Dedifferentiated amniotic fluid mesenchymal stem cell (primary cell): Measurements from ENCODE around the gene KIAA1671.
"Not testable (repeated sequence)": the region's sequence is repeated elsewhere in the genome, so short reads cannot be mapped to it uniquely, and the experiment has no call there.

Source experiments
- DNase-seq: peaks from one replicate; pipeline ENCODE4 v3.0.0-alpha.2; 2016; ENCODE audit errors: extremely low spot score

KIAA1671 gene

GRCh38 chr22:25200967-25201366, 248.5 kb downstream of the KIAA1671 start:
- DNase-seq = no peak

GRCh38 chr22:25201557-25202273, 249.2 kb downstream of the KIAA1671 start:
- no peak for DNase-seq

GRCh38 chr22:25202290-25202921, 249.9 kb downstream of the KIAA1671 start:
- peak; percentile 50 for DNase-seq

GRCh38 chr22:25203082-25203481, 250.6 kb downstream of the KIAA1671 start:
- DNase-seq = no peak

- not testable (repeated sequence) for DNase-seq
These were observed 252.0 kb downstream of the KIAA1671 start for GRCh38 chr22:25204547-25204946.

DNA sequence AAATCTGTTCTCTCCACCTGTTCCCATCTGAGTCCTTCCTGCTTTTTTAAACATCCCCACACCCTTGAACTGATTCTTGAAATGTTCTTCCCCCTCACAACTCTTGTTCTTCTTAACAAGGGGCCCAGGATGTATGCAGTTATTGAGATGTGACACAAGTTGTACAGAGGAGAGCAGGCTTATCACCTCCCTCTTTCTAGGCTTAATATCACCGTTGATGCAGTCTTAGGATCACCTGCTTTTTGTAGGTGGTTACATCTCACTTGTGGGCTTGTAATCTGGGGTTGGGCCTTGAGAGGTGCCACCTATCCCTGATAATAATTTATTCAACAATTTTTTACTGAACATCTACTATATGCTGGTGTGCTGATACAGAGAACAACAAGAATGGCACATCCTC, 253.3 kb downstream of the KIAA1671 start:
- DNase-seq = no peak

DNA sequence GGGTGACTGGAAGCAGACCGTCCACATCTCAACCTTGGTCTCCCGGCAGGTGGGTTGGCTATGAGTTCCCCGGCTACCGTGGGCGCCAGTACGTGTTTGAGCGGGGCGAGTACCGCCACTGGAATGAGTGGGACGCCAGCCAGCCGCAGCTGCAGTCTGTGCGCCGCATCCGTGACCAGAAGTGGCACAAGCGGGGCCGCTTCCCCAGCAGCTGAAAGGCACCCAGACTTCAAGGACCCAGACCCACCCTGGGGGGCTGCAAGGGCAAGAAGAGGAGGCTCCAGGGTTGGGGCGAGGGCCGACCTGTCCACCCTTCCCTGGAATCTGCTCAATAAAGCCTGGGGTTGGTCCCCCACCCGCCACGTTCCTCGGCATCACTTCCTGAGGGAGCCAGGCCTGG, 254.5 kb downstream of the KIAA1671 start:
- no peak for DNase-seq

DNA sequence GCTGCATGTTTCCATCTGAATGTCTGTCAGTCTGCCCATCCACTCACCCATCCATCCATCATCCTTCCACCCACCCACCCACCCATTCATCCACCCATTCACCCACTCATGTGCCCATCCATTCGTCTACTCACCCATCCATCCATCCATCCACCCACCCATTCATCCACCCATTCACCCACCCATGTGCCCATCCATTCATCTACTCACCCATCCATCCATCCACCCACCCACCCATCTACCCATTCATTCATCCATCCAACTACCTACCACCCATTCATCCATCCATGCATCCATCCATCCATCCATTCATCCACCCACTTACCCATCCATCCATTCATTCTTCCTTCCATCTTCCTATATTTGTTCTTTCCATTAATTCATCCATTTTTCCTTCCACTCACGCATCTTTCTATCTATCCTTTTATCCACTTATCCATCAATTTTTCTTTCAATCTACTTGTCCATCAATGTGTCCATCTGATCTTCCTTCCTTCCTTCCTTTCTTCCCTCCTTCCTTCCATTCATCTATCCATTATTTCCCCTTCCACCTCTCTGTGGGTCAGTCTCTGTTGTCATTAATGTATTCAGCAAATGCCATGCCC, 255.1 kb downstream of the KIAA1671 start:
- DNase-seq = no peak

- DNase-seq = no peak
These were observed 255.8 kb downstream of the KIAA1671 start for GRCh38 chr22:25208328-25208727.

GRCh38 chr22:25208743-25209505, 256.4 kb downstream of the KIAA1671 start:
- DNase-seq = no peak

- no peak for DNase-seq
These were observed 258.3 kb downstream of the KIAA1671 start for GRCh38 chr22:25210793-25211192.

DNA sequence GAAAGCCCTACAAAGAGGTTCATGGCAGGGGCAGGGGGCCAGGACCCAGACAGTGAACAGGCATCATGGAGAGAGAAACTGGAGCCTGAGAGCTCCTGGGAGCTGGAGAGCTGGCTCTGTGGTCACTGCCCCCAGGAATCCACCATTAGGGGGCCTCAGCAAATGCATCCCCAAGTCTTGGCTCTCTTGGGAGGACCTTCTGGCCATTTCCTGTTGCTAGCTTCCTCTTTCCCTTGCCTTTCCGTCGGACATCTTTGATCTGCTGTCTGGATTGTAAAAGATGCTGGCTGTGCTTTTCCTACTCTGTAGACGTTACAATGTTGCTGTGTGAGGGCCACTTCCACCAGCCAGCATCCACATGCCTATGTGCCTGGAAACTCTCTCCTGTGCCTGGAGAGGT, 259.8 kb downstream of the KIAA1671 start:
- DNase-seq = no peak

- no peak for DNase-seq
These were observed 260.7 kb downstream of the KIAA1671 start for GRCh38 chr22:25213221-25213620.

DNA sequence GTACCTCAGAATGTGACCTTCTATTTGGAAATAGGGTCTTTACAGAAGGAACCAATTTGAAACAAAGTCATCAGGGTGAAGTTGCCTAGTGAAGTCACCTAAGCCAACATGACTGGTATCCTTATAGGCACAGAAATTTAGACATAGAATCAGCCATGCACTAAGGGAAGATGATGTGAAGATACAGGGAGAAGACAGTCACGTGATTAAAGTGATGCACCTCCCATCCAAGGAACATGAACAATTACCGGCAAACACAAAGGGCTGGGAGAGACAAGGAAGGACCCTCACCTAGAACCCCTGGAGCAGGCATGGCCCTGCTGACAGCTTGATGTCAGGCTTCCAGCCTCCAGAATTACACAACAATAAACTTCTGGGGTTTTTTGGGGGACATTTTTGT, 263.7 kb downstream of the KIAA1671 start:
- no peak for DNase-seq

DNA sequence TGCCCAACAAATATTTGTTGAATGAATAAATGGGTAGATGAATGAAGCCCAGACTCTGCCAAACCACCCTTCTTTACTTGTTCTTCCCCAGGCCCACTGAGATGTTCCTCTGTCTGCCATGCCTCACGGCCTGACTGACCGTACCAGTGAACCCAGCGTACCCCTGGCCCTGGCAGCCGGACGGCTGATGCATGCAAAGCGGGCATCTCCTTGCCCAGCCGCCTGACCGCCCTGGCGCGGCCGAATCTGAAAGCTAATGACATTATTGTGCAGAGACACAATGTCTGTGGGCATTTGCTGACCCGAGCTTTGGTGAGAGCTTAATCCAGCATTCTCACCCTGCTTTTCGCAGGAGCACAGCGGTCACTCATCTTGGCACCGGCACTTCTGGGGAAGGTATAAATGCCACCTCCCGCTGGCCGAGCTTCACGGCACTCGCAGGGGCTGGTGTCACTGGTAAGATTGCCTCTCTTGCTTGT, 266.7 kb downstream of the KIAA1671 start, which contains the start of gene CRYBB2:
CRYBB2 (plus strand) TSS at position 429 of the 479 bp plus-strand sequence. CDS start 1,791 bp downstream, outside the sequence.
- no peak for DNase-seq

- DNase-seq = no peak
These were observed 267.5 kb downstream of the KIAA1671 start for GRCh38 chr22:25219948-25220442.

DNA sequence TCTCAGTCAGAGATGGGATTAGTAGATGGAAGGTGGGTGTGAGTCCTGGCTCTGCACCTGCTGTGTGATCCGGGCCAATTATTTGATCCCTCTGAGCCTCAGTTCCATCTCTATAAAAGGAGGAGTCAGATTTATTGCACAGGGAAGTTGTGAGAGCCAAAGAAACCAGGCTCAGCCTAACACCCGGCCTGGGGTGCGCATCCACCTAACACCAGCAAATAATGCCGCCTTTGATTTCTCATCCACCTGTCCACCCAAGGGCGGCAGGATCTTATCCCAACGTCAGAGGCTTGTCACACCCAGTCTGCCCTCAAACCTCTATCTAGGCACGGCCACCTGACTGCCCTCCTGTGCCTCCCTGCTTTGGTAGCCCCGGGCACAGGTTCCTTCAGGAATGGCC, 269.3 kb downstream of the KIAA1671 start:
- DNase-seq = no peak

DNA sequence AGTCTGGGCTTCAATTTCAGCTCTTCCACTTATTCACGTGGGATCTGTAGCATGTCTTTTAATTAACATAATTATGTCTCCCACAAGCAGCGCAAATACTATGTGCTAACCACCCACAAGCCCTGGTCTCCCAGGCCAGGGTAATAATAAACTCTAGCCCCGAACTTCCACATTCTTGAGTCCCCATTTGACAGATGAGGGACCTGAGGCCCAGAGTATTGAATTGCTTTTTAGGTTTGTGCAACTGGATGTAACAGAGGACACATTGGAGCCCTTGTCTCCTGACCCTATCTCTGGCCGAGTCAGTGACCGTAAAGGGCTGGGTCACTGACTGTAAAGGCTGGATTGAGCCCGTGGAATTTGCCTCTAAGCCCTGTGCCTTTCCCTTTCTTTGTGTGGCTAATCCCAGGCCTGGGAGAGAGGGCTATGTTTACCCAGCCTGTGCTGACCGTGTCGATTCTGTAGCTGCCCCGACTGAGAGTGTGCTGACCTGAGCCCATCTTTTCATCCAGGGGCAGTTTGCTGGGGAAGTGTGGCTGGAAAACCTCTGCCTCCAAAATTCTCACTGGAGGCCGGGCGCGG, 270.8 kb downstream of the KIAA1671 start:
- no peak for DNase-seq

- no peak for DNase-seq
These were observed 276.3 kb downstream of the KIAA1671 start for GRCh38 chr22:25228822-25229221.

- DNase-seq = not testable (repeated sequence)
These were observed 278.2 kb downstream of the KIAA1671 start for GRCh38 chr22:25230760-25231159.

DNA sequence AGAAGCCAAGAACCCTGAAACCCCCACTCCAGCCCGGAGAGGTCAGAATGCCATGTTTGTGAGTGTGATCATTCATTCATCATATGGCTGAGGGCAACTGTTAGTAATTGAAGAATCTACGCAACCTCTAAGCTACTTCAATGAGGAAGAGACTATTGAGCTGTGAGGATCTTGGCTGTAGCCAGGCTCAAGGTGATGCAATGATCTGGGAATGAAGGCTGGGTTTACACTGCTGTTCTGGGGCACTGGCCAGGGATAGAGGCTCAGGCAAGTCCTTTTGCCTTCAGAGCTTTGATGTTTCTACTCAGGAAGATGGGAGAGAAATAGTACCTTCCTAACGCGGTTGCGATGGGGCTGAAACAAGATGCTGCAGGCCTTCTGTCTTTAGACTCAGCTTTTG, 279.8 kb downstream of the KIAA1671 start:
- DNase-seq = no peak
